ENCODE results near the gene ATP6V0A1.
"Not testable (repeated sequence)": the region's sequence is repeated elsewhere in the genome, so short reads cannot be mapped to it uniquely, and the experiment has no call there.

The ATP6V0A1 gene

DNA sequence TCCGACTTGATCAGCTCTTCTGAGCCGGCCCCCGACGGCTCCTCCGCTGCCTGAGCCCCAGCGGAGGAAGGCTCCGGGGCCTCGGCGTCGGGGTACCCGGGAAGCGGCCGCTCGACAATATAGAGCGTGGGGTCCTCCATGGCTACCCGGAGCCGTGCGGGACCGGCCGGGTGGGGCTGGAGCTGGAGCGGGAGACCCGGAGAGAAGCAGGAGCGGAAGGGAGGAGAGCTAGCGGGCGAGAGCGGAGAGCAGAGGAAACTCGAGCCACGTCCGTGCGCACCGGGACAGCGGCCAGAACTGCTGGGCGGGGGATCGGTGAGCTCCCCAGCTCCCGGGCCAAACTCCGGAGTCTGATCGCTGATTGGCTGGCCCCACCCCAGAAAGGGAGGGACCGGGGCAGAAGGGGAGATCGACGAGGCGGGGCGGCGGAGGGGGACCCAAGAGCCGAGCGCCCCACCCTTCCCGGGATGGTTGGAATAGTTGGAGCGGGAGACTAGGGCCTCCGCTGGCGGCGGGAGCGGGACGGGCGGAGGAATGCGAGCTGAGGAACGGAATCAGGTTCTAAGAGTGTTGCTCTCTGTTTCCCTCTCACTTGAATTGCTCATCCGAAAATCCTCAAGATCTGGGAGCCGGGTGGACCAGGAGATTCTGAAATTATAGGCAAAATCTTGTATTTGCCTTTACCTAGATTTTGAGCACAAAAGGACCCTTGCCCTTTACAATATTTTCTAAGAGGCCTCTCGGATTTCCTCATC, 35.5 kb upstream of the ATP6V0A1 start, which contains the start of gene CAVIN1:
TSS of gene CAVIN1 (minus strand) at position 299 of the 755 bp plus-strand sequence. CDS start at position 140, 159 bp downstream.
- H3K4me3 ChIP-seq (ENCODE audit: low read length), result peak within 1 kb of the TSS; percentile 95
- no peaks in the 10 kb centered on the region for H3K36me3 ChIP-seq (ENCODE audit: control insufficient read depth, insufficient read depth, low read length)
- peak within 1 kb of the TSS; percentile 98 for H3K27ac ChIP-seq (ENCODE audit: low read depth, low read length)
- H3K9ac ChIP-seq (ENCODE audit: low read length), result peak within 1 kb of the TSS; percentile 83
- peaks cover 8% of the 10 kb centered on the region for H3K27me3 ChIP-seq (ENCODE audit: control insufficient read depth, insufficient read depth, low read length)
- H3K4me1 ChIP-seq (ENCODE audit: control insufficient read depth, insufficient read depth, low read length), result peaks cover 15% of the 10 kb centered on the region

- Histone ChIP-seq H3K36me3 (ENCODE audit: control insufficient read depth, insufficient read depth, low read length) (no peaks in the 10 kb centered on the region), H3K4me1 (ENCODE audit: control insufficient read depth, insufficient read depth, low read length) (peaks cover 18% of the 10 kb centered on the region), H3K4me3 (ENCODE audit: low read length) (peak overlapping the region; percentile 95), H3K27ac (ENCODE audit: low read depth, low read length) (peak overlapping the region; percentile 98), H3K27me3 (ENCODE audit: control insufficient read depth, insufficient read depth, low read length) (peaks cover 8% of the 10 kb centered on the region), H3K9ac (ENCODE audit: low read length) (no peak overlapping the region)
Measured at GRCh38 chr17:42423766-42424165, 34.9 kb upstream of the ATP6V0A1 start.

DNA sequence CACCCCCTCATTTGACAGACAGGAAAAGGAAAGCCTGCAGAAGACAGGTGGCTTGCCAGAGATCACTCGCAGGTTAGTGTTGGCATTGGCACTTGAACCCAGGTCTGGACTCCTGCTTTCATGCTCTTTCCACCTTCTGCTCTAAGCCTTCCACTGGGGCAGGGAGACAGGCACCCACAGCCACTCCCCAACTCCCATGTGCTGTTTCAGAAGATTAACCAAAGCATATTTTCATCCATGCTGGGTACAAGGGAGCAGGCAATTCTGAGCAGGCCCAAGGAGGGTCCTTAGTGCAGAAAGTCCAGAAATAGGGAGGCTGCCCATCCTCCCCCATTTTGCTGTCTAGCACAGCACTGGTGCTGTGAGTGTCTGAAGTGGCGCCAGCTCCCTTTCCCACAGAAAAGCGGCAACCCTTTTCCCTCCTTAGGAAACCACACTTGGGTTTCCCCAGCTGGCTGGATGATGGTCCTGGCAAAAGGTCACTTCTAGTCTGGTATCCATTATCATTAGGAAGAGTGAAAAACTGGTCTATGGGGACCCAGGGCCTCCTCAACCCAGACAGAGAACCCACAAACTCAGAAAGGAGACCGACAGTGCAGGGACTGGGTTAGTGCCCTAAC, 33.6 kb upstream of the ATP6V0A1 start:
- Histone ChIP-seq H3K27ac (ENCODE audit: low read depth, low read length) (peak overlapping the region; percentile 24), H3K9ac (ENCODE audit: low read length) (no peak overlapping the region), H3K4me1 (ENCODE audit: control insufficient read depth, insufficient read depth, low read length) (peaks cover 14% of the 10 kb centered on the region), H3K36me3 (ENCODE audit: control insufficient read depth, insufficient read depth, low read length) (no peaks in the 10 kb centered on the region), H3K4me3 (ENCODE audit: low read length) (no peak overlapping the region), H3K27me3 (ENCODE audit: control insufficient read depth, insufficient read depth, low read length) (peaks cover 8% of the 10 kb centered on the region)

DNA sequence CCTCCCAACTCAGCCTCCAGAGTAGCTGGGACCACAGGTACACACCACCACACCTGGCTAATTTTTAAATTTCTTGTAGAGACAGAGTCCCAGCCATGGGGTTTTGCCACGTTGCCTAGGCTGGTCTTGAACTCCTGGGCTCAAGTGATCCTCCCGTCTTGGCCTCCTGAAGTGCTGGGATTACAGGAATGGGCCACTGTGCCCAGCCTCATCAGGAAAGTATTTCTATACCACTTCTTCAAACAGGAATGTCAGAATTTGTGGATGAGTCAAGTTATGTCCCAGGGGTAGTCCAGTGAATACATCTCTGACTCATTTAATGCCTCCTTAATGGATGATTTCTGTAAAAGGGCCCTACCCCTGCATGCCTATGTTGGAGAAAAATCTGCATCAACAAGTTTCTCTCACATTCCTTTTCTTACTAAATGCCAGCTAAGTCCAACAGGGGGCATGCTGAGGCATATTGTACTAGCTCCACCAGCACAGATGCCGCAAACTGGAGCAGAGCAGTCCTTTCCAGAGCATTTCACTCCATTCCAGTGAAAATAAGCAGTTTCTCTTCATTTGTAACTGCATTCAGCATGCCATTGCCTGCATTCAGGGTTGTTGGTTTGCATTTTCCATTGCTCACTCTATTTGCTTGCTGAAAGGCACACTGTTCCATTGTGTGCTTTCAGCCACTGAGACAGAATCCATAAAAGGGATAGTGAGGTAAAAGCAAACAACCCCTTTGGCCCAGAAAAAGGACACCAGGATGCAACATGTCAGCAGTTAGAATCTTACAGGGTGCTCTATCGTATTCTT, 30.3 kb upstream of the ATP6V0A1 start:
- Histone ChIP-seq H3K36me3 (ENCODE audit: control insufficient read depth, insufficient read depth, low read length) (no peaks in the 10 kb centered on the region), H3K9ac (ENCODE audit: low read length) (no peak overlapping the region), H3K27me3 (ENCODE audit: control insufficient read depth, insufficient read depth, low read length) (peaks cover 1% of the 10 kb centered on the region), H3K4me3 (ENCODE audit: low read length) (no peak overlapping the region), H3K27ac (ENCODE audit: low read depth, low read length) (peak overlapping the region; percentile 30), H3K4me1 (ENCODE audit: control insufficient read depth, insufficient read depth, low read length) (peaks cover 4% of the 10 kb centered on the region)

- Histone ChIP-seq H3K27ac (ENCODE audit: low read depth, low read length) (no peak overlapping the region), H3K4me3 (ENCODE audit: low read length) (no peak overlapping the region), H3K27me3 (ENCODE audit: control insufficient read depth, insufficient read depth, low read length) (no peaks in the 10 kb centered on the region), H3K36me3 (ENCODE audit: control insufficient read depth, insufficient read depth, low read length) (no peaks in the 10 kb centered on the region), H3K9ac (ENCODE audit: low read length) (no peak overlapping the region), H3K4me1 (ENCODE audit: control insufficient read depth, insufficient read depth, low read length) (peaks cover 4% of the 10 kb centered on the region)
Measured at GRCh38 chr17:42429726-42430447, 28.8 kb upstream of the ATP6V0A1 start.

DNA sequence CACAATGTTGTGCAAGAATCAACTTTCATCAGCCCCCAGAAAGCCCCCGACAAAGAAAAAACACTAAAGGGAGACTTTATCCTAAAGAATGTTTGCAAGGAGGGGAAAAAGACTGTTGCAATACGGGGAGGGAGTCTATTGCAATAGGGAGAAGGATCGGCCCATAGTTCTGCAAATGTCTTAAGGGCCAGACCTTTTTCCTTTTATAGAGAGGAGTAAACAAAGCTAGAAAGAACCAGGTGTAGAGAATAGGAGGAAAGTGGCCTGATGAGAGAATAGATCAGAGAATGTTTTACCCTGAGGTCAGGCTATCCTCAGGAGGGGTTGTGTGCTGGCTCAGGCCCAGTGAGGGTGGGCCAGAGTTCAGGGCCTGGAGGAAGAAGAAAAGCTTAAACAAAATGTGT, 26.9 kb upstream of the ATP6V0A1 start:
- Histone ChIP-seq H3K4me1 (ENCODE audit: control insufficient read depth, insufficient read depth, low read length) (peaks cover 4% of the 10 kb centered on the region), H3K36me3 (ENCODE audit: control insufficient read depth, insufficient read depth, low read length) (no peaks in the 10 kb centered on the region), H3K27me3 (ENCODE audit: control insufficient read depth, insufficient read depth, low read length) (no peaks in the 10 kb centered on the region), H3K4me3 (ENCODE audit: low read length) (no peak overlapping the region), H3K27ac (ENCODE audit: low read depth, low read length) (no peak overlapping the region), H3K9ac (ENCODE audit: low read length) (no peak overlapping the region)

DNA sequence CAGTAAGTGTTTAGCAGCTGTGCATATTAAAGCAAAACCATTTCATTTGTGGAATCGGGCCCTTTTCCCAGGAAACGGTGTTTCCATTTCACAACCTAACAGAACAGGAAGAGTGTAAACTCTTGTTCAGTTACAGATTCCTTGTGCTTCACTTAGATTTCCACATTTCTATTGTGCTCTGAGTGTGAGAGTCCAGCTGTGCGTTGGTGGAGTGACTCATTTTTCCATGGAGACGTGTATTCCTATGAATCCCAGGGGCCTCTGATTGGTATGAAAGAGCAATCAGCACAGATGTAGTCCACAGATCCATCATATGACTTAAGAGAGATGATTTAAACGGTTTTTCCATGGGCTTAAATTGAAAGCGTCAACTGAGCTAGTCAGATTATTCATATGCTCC, 22.3 kb upstream of the ATP6V0A1 start:
- no peaks in the 10 kb centered on the region for H3K4me1 ChIP-seq (ENCODE audit: control insufficient read depth, insufficient read depth, low read length)
- H3K36me3 ChIP-seq (ENCODE audit: control insufficient read depth, insufficient read depth, low read length), result no peaks in the 10 kb centered on the region
- no peak overlapping the region for H3K9ac ChIP-seq (ENCODE audit: low read length)
- H3K4me3 ChIP-seq (ENCODE audit: low read length), result no peak overlapping the region
- peak overlapping the region; percentile 51 for H3K27ac ChIP-seq (ENCODE audit: low read depth, low read length)
- H3K27me3 ChIP-seq (ENCODE audit: control insufficient read depth, insufficient read depth, low read length), result no peaks in the 10 kb centered on the region

DNA sequence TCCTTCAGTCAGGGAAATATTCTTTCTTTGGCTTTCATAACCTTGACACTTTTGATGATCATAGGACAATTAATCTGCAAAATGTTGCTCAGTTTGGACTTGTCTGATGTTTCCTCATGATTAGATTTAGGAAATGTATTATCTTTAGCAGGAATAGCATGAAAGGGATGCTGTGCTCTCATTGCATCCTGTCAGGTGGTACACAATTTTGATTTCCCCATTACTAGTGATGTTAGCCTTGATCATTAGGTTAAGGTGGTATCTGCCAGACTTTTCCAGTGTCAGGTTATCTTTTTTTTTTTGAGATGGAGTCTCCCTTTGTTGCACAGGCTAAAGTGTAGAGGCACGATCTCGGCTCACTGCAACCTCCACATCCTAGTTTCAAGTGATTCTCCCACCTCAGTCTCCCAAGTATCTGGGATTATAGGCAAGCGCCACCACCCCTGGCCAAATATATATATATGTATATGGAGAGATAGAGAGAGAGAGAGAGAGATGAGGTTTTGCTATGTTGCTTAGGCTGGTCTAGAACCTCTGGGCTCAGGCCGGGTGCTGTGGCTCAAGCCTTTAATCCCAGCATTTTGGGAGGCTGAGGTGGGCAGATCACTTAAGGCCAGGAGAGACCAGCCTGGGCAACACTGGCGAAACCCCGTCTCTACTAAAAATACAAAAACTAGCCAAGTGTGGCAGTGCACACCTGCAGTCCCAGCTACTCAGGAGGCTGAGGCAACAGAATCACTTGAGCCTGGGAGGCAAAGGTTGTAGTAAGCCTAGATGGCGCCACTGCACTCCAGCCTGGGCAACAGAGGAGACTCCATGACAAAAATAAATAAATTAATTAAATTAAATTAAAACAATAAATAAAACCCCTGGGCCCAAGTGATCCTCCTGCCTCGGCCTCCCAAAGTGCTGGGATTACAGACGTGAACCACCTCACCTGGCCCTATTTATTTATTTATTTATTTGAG, 19.8 kb upstream of the ATP6V0A1 start:
- Histone ChIP-seq H3K27me3 (ENCODE audit: control insufficient read depth, insufficient read depth, low read length) (no peaks in the 10 kb centered on the region), H3K9ac (ENCODE audit: low read length) (no peak overlapping the region), H3K27ac (ENCODE audit: low read depth, low read length) (no peak overlapping the region), H3K4me3 (ENCODE audit: low read length) (no peak overlapping the region), H3K4me1 (ENCODE audit: control insufficient read depth, insufficient read depth, low read length) (no peaks in the 10 kb centered on the region), H3K36me3 (ENCODE audit: control insufficient read depth, insufficient read depth, low read length) (no peaks in the 10 kb centered on the region)

DNA sequence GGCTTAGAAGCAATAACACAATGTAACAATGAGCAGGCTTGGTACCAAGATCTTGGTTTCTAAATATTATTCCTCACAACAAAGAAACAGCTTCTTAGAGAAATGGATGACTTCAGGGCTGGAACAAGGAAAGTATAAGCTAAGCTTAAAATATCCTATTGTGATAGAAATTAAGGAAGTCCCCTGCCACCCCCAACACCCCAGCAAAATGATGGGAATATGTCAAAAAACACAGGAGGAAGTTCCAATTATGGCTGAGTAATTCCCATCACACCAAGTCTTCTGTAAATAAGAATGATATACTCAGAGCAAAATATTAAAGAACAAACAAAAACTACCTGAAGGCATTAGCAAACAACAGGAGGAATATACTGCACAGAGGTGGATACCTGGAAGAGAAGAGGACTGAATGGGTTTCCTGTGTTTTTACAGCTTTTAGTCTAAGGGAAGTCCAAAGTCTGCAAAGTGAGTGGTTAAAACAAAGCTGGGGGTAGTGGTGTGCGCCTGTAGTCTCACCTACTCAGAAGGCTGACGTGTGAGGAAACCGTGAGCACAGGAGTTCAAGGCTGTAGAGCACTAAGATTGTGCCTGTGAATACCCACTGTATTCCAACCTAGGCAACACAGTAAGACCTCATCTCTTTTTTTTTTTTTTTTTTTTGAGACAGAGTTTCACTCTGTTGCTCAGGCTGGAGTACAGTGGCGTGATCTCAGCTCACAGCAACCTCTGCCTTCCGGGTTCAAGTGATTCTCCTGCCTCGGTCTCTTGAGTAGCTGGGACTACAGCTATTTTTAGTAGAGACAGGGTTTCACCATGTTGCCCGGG, 17.1 kb upstream of the ATP6V0A1 start:
- Histone ChIP-seq H3K27ac (ENCODE audit: low read depth, low read length) (no peak overlapping the region), H3K36me3 (ENCODE audit: control insufficient read depth, insufficient read depth, low read length) (no peaks in the 10 kb centered on the region), H3K4me1 (ENCODE audit: control insufficient read depth, insufficient read depth, low read length) (no peaks in the 10 kb centered on the region), H3K4me3 (ENCODE audit: low read length) (no peak overlapping the region), H3K9ac (ENCODE audit: low read length) (no peak overlapping the region), H3K27me3 (ENCODE audit: control insufficient read depth, insufficient read depth, low read length) (no peaks in the 10 kb centered on the region)

DNA sequence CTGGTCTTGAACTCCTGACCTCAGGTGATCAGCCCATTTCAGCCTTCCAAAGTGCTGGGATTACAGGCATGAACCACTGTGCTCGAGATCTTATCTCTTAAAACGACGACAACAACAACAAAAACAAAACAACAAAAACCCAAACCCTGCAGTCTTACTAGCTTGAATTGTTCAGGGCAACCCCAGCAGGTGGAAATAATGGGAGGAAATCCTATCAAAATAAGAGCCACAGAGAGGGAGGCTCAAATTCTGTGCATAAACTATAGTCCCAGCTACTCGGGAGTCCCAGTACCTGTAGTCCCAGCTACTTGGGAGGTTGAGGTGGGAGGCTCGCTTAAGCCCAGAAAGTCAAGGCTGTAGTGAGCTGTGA, 16.5 kb upstream of the ATP6V0A1 start:
- H3K4me3 ChIP-seq (ENCODE audit: low read length), result no peak overlapping the region
- no peak overlapping the region for H3K27ac ChIP-seq (ENCODE audit: low read depth, low read length)
- no peak overlapping the region for H3K9ac ChIP-seq (ENCODE audit: low read length)
- H3K4me1 ChIP-seq (ENCODE audit: control insufficient read depth, insufficient read depth, low read length), result no peaks in the 10 kb centered on the region
- H3K36me3 ChIP-seq (ENCODE audit: control insufficient read depth, insufficient read depth, low read length), result no peaks in the 10 kb centered on the region
- no peaks in the 10 kb centered on the region for H3K27me3 ChIP-seq (ENCODE audit: control insufficient read depth, insufficient read depth, low read length)

GRCh38 chr17:42449176-42449575, 9.5 kb upstream of the ATP6V0A1 start:
- not testable (repeated sequence) for H3K9ac ChIP-seq (ENCODE audit: low read length); H3K27me3 ChIP-seq (ENCODE audit: control insufficient read depth, insufficient read depth, low read length); H3K4me3 ChIP-seq (ENCODE audit: low read length); H3K4me1 ChIP-seq (ENCODE audit: control insufficient read depth, insufficient read depth, low read length); H3K36me3 ChIP-seq (ENCODE audit: control insufficient read depth, insufficient read depth, low read length); H3K27ac ChIP-seq (ENCODE audit: low read depth, low read length)

Data from rectal smooth muscle tissue (tissue), 1 donor.